IMR-90 (cell line): ENCODE measurements around the gene ANHX. TPM values are rescaled to one million over a fixed set of nuclear protein-coding genes. Genes with fewer than 3 reads are reported as not detected.

Experiments used
- ATAC-seq: fragments of 200-7000 bp; cut with Tn5 transposase; 2 replicates; pipeline ENCODE4 v1.9.1; 2020; ENCODE audit warnings: low read depth, mild to moderate bottlenecking, moderate library complexity
- BruUV-seq: library from RNA; stranded (reverse); fragments of 400-500 nt; replicated peaks from 2 replicates; lab custom pipeline; 2021; lab: Mats Ljungman, UMichigan
- CTCF ChIA-PET: fragments of 300-600 bp; formaldehyde crosslinking; extraction: SDS; loops from one replicate; lab custom pipeline; 2021; ENCODE audit warnings: antibody characterized with exemption; lab: Yijun Ruan, JAX
- POLR2A ChIA-PET: fragments of 300-600 bp; sonication (Branson Sonifier 250); formaldehyde crosslinking; loops from one replicate; lab custom pipeline; 2022; ENCODE audit warnings: antibody characterized with exemption; ENCODE audit not compliant: unreplicated experiment; lab: Charles Lee
- DNase-seq: peaks from one replicate; pipeline ENCODE4 v3.0.0; 2013
- H2AFZ ChIP-seq: replicated peaks from 2 replicates; pipeline ENCODE3; 2013; ENCODE audit warnings: low read length, mild to moderate bottlenecking; ENCODE audit not compliant: poor library complexity
- H2AK5ac ChIP-seq: 2 replicates; pipeline ENCODE4 v1.6.1; 2013; ENCODE audit warnings: low read depth, low read length, inconsistent platforms
- H2AK9ac ChIP-seq: replicated peaks from 2 replicates; pipeline ENCODE3; 2013; ENCODE audit warnings: mild to moderate bottlenecking, low read depth, low read length, moderate library complexity; ENCODE audit not compliant: poor library complexity
- H2BK120ac ChIP-seq: 2 replicates; pipeline ENCODE4 v1.6.1; 2013; ENCODE audit warnings: low read depth, low read length, inconsistent platforms
- H2BK15ac ChIP-seq: 3 replicates; pipeline ENCODE4 v1.6.1; 2013; ENCODE audit warnings: low read depth, low read length, inconsistent platforms
- H2BK20ac ChIP-seq: 2 replicates; pipeline ENCODE4 v1.6.1; 2013; ENCODE audit warnings: low read depth, mild to moderate bottlenecking, inconsistent platforms, low read length, moderate library complexity
- H2BK5ac ChIP-seq: 2 replicates; pipeline ENCODE4 v1.6.1; 2013; ENCODE audit warnings: mild to moderate bottlenecking, low read depth, low read length, inconsistent platforms; ENCODE audit not compliant: poor library complexity, severe bottlenecking
- H3K14ac ChIP-seq: replicated peaks from 2 replicates; pipeline ENCODE4 v1.6.1; 2013; ENCODE audit warnings: low read depth, low read length, inconsistent platforms
- H3K18ac ChIP-seq: 2 replicates; pipeline ENCODE4 v1.6.1; 2013; ENCODE audit warnings: low read depth, low read length, control low read depth
- H3K23ac ChIP-seq: 2 replicates; pipeline ENCODE4 v1.6.1; 2013; ENCODE audit warnings: low read depth, low read length, inconsistent platforms
- H3K27ac ChIP-seq: 2 replicates; pipeline ENCODE4 v1.5.1; 2013; ENCODE audit warnings: mild to moderate bottlenecking, control low read depth, low read length; ENCODE audit not compliant: insufficient read depth
- H3K27me3 ChIP-seq: 2 replicates; pipeline ENCODE4 v1.6.1; 2013; ENCODE audit warnings: low read length; ENCODE audit not compliant: control insufficient read depth, insufficient read depth
- H3K36me3 ChIP-seq: 2 replicates; pipeline ENCODE4 v1.6.1; 2013; ENCODE audit warnings: low read length, mixed read lengths; ENCODE audit not compliant: control insufficient read depth, insufficient read depth
- H3K4ac ChIP-seq: 2 replicates; pipeline ENCODE4 v1.6.1; 2013; ENCODE audit warnings: low read depth, low read length, inconsistent platforms
- H3K4me1 ChIP-seq: 2 replicates; pipeline ENCODE4 v1.6.1; 2013; ENCODE audit warnings: low read length, mixed read lengths; ENCODE audit not compliant: control insufficient read depth, insufficient read depth
- H3K4me2 ChIP-seq: 2 replicates; pipeline ENCODE4 v1.6.1; 2013; ENCODE audit warnings: low read depth, mild to moderate bottlenecking, control low read depth, low read length, moderate library complexity
- H3K4me3 ChIP-seq: 2 replicates; pipeline ENCODE4 v1.5.1; 2013; ENCODE audit warnings: low read depth, mild to moderate bottlenecking, control low read depth, low read length, moderate library complexity; ENCODE audit not compliant: insufficient read depth
- H3K56ac ChIP-seq: 2 replicates; pipeline ENCODE4 v1.6.1; 2013; ENCODE audit warnings: low read length, inconsistent platforms; ENCODE audit not compliant: insufficient read depth; ENCODE audit errors: extremely low read depth
- H3K79me1 ChIP-seq, 2 experiments: 2 replicates each; pipeline ENCODE4 v1.6.1; 2013; ENCODE audit warnings: low read length in 2 of 2, inconsistent platforms in 1 of 2, low read depth in 1 of 2
- H3K9ac ChIP-seq: 2 replicates; pipeline ENCODE4 v1.6.1; 2013; ENCODE audit warnings: low read depth, low read length, control low read depth
- H3K9me1 ChIP-seq: 2 replicates; pipeline ENCODE4 v1.6.1; 2013; ENCODE audit warnings: low read length, inconsistent platforms; ENCODE audit not compliant: insufficient read depth
- H3K9me3 ChIP-seq: 2 replicates; pipeline ENCODE4 v1.6.1; 2013; ENCODE audit warnings: low read length; ENCODE audit not compliant: control insufficient read depth, insufficient read depth
- H4K20me1 ChIP-seq: 2 replicates; pipeline ENCODE4 v1.6.1; 2013; ENCODE audit warnings: low read length, inconsistent platforms; ENCODE audit not compliant: insufficient read depth
- H4K5ac ChIP-seq: 2 replicates; pipeline ENCODE4 v1.6.1; 2013; ENCODE audit warnings: mild to moderate bottlenecking, low read depth, low read length, control low read depth
- H4K8ac ChIP-seq, 2 experiments: 2 replicates each; pipeline ENCODE4 v1.6.1; 2013; ENCODE audit warnings: low read depth in 2 of 2, low read length in 2 of 2, control low read depth in 1 of 2, inconsistent platforms in 1 of 2
- H4K91ac ChIP-seq: 2 replicates; pipeline ENCODE4 v1.6.1; 2013; ENCODE audit warnings: low read depth, low read length, inconsistent platforms; ENCODE audit not compliant: insufficient read depth
- BHLHE40 ChIP-seq: fragments of 150-350 bp; IDR thresholded peaks from 2 replicates; pipeline ENCODE4 v1.6.1; 2016; ENCODE audit warnings: mild to moderate bottlenecking, low read depth, low read length
- CEBPB ChIP-seq: IDR thresholded peaks from 2 replicates; pipeline ENCODE4 v1.6.1; 2012; ENCODE audit warnings: low read depth, low read length, improper control_type of control experiment
- CHD1 ChIP-seq: IDR thresholded peaks from 2 replicates; pipeline ENCODE4 v1.6.1; 2012; ENCODE audit warnings: low read depth, low read length, improper control_type of control experiment
- CTCF ChIP-seq: conservative IDR thresholded peaks from 2 replicates; pipeline ENCODE4 v1.5.1; 2012; ENCODE audit warnings: mild to moderate bottlenecking, low read depth, low read length, improper control_type of control experiment
- ELK1 ChIP-seq: fragments of 150-350 bp; IDR thresholded peaks from 2 replicates; pipeline ENCODE4 v1.6.1; 2016; ENCODE audit warnings: low read depth, mild to moderate bottlenecking, low read length, moderate library complexity, borderline replicate concordance
- FOS ChIP-seq: fragments of 150-350 bp; IDR thresholded peaks from 2 replicates; pipeline ENCODE4 v1.6.1; 2016; ENCODE audit warnings: low read depth, low read length
- MAFK ChIP-seq: IDR thresholded peaks from 2 replicates; pipeline ENCODE4 v1.6.1; 2012; ENCODE audit warnings: low read depth, low read length, improper control_type of control experiment
- MAZ ChIP-seq: IDR thresholded peaks from 2 replicates; pipeline ENCODE4 v1.6.1; 2012; ENCODE audit warnings: low read depth, mild to moderate bottlenecking, low read length, improper control_type of control experiment, moderate library complexity, borderline replicate concordance
- MXI1 ChIP-seq: IDR thresholded peaks from 2 replicates; pipeline ENCODE4 v1.6.1; 2012; ENCODE audit warnings: low read depth, mild to moderate bottlenecking, low read length, moderate library complexity, borderline replicate concordance
- NFE2L2 ChIP-seq: fragments of 150-350 bp; IDR thresholded peaks from 2 replicates; pipeline ENCODE4 v1.6.1; 2016; ENCODE audit warnings: low read depth, mild to moderate bottlenecking, low read length
- POLR2A ChIP-seq: IDR thresholded peaks from 2 replicates; pipeline ENCODE4 v1.6.1; 2012; ENCODE audit warnings: mild to moderate bottlenecking, low read depth, low read length
- RAD21 ChIP-seq: IDR thresholded peaks from 2 replicates; pipeline ENCODE4 v1.6.1; 2012; ENCODE audit warnings: low read length, improper control_type of control experiment
- RCOR1 ChIP-seq: IDR thresholded peaks from 2 replicates; pipeline ENCODE4 v1.6.1; 2012; ENCODE audit warnings: mild to moderate bottlenecking, low read length, improper control_type of control experiment; ENCODE audit not compliant: insufficient replicate concordance
- RFX5 ChIP-seq: IDR thresholded peaks from 2 replicates; pipeline ENCODE4 v1.8.0; 2012; ENCODE audit warnings: low read depth, mild to moderate bottlenecking, low read length, moderate library complexity
- SMC3 ChIP-seq: fragments of 150-350 bp; IDR thresholded peaks from 2 replicates; pipeline ENCODE4 v1.6.1; 2016; ENCODE audit warnings: low read depth, mild to moderate bottlenecking, antibody characterized with exemption, low read length, moderate library complexity
- USF2 ChIP-seq: fragments of 150-350 bp; IDR thresholded peaks from 2 replicates; pipeline ENCODE4 v1.6.1; 2017; ENCODE audit warnings: mild to moderate bottlenecking, antibody characterized with exemption, low read length, low read depth
- WGBS, 2 experiments: methylation state at CpG; one replicate each; pipeline versions ENCODE4 v1.1.5 to v1.1.7; 2013; ENCODE audit warnings: missing lambda C conversion rate in 2 of 2; ENCODE audit not compliant: insufficient read length in 1 of 2; ENCODE audit errors: extremely low coverage in 2 of 2; 5-methylcytosine and 5-hydroxymethylcytosine counted together
- dilution Hi-C: fragments of 300-500 bp; cut with HindIII; formaldehyde crosslinking; loops from one replicate; pipeline ENCODE4 v1.14.3; 2018; ENCODE audit warnings: low sequenced_read_pairs; ENCODE audit not compliant: unreplicated experiment
- in situ Hi-C: fragments of 300-500 bp; cut with MboI; formaldehyde crosslinking; loops from 3 replicates; pipeline ENCODE4 v1.14.3; 2019; ENCODE audit warnings: low sequenced_read_pairs, inconsistent platforms, mixed read lengths
- intact Hi-C: fragments of 100-400 bp; cut with micrococcal nuclease; formaldehyde crosslinking; loops from 2 replicates; pipeline ENCODE4 v1.10.0; 2022
- polyA plus RNA-seq, 3 experiments: library from polyadenylated mRNA; depleted of rRNA; stranded (reverse); fragments of >200 nt; gene quantifications; 2 replicates each; pipeline ENCODE4 v1.2.3, GENCODE V29; 2012; ENCODE audit warnings: low replicate concordance in 1 of 3
- total RNA-seq: library from RNA; depleted of rRNA; stranded (reverse); fragments of >200 nt; gene quantifications from 2 replicates; pipeline ENCODE4 v1.2.3, GENCODE V29; 2012

The ANHX gene
- total and polyA plus RNA-seq, 2 of the 4 experiments (the other 2 are of a cell fraction) = not detected

- H2BK5ac ChIP-seq = no peak overlapping the region
Measured at GRCh38 chr12:133172491-133172890, 63.2 kb downstream of the ANHX start.

More at GRCh38 chr12:133172491-133172890, 63.2 kb downstream of the ANHX start:
- intact Hi-C loops = no loop called here
- H2BK120ac ChIP-seq = no peak overlapping the region
- H2BK20ac ChIP-seq = no peak overlapping the region
- TF ChIP-seq CEBPB (no peak), MAFK (no peak), MXI1 (no peak), CHD1 (no peak), SMC3 (no peak), USF2 (no peak), MAZ (no peak), RAD21 (no peak), CTCF (no peak), FOS (no peak), ELK1 (no peak), NFE2L2 (no peak), RFX5 (no peak), RCOR1 (no peak), BHLHE40 (no peak), POLR2A (no peak)
- H3K9me3 ChIP-seq = peaks cover 26% of the 10 kb centered on the region
- H2AK9ac ChIP-seq = no peak overlapping the region
- no peak overlapping the region for H3K4me3 ChIP-seq
- H4K8ac ChIP-seq = no peak overlapping the region
- H3K79me1 ChIP-seq = no peaks in the 10 kb centered on the region
- no TSS peak for BruUV-seq
- in situ Hi-C loops = no loop called here
- H3K36me3 ChIP-seq = no peaks in the 10 kb centered on the region
- CTCF ChIA-PET = no interaction called here
- H4K20me1 ChIP-seq = no peaks in the 10 kb centered on the region
- POLR2A ChIA-PET = no interaction called here
- WGBS, 2 experiments = no CpG with 5 or more reads among the region's 1 CpG
- H3K27me3 ChIP-seq = no peaks in the 10 kb centered on the region
- H2AFZ ChIP-seq = peak overlapping the region; percentile 21
- no peak overlapping the region for H3K27ac ChIP-seq
- H3K18ac ChIP-seq = no peak overlapping the region
- no peak overlapping the region for H3K4me2 ChIP-seq
- no peak overlapping the region for H3K9ac ChIP-seq
- no peak overlapping the region for H3K14ac ChIP-seq
- ATAC-seq = no peak
- dilution Hi-C loops = no loop called here
- no peak overlapping the region for H3K56ac ChIP-seq
- H2AK5ac ChIP-seq = no peak overlapping the region
- no peak overlapping the region for H3K23ac ChIP-seq
- no peaks in the 10 kb centered on the region for H3K9me1 ChIP-seq
- DNase-seq = no peak
- no peak overlapping the region for H4K5ac ChIP-seq
- H4K91ac ChIP-seq = no peak overlapping the region
- H3K4ac ChIP-seq = no peak overlapping the region
- no peak overlapping the region for H2BK15ac ChIP-seq
- no peaks in the 10 kb centered on the region for H3K4me1 ChIP-seq
